KOPT-K1 (cell line): Measurements from ENCODE around the gene ACSF2.
"Not testable (repeated sequence)": the region's sequence is repeated elsewhere in the genome, so short reads cannot be mapped to it uniquely, and the experiment has no call there.

Experiments used
- H3K27ac ChIP-seq: fragments of 200-600 bp; sonication (generic); 2 replicates; pipeline ENCODE4 v1.5.1; 2016; ENCODE audit warnings: antibody characterized with exemption, mild to moderate bottlenecking, low read depth, low read length; ENCODE audit not compliant: poor library complexity, severe bottlenecking
- H3K36me3 ChIP-seq: fragments of 200-600 bp; sonication (generic); 2 replicates; pipeline ENCODE4 v1.5.1; 2017; ENCODE audit warnings: antibody characterized with exemption, mild to moderate bottlenecking, low read length, moderate library complexity; ENCODE audit not compliant: insufficient read depth
- H3K9me3 ChIP-seq: fragments of 200-600 bp; sonication (generic); 2 replicates; pipeline ENCODE4 v1.5.1; 2017; ENCODE audit warnings: antibody characterized with exemption, low read length, mild to moderate bottlenecking; ENCODE audit not compliant: insufficient read depth, poor library complexity, severe bottlenecking

Gene ACSF2

GRCh38 chr17:50397111-50397918, 28.7 kb upstream of the ACSF2 start, which contains the start of gene LRRC59:
TSS of gene LRRC59 (minus strand) at chr17:50397523. CDS start at chr17:50397317, 206 bp downstream.
- Histone ChIP-seq H3K36me3 (peaks cover 33% of the 10 kb centered on the region), H3K27ac (peak within 1 kb of the TSS; percentile 75)

GRCh38 chr17:50397919-50398285, 28.1 kb upstream of the ACSF2 start:
- no peaks in the 10 kb centered on the region for H3K9me3 ChIP-seq
- peak overlapping the region; percentile 75 for H3K27ac ChIP-seq

More at GRCh38 chr17:50397111-50397918, 28.7 kb upstream of the ACSF2 start, which contains the start of gene LRRC59:
- no peaks in the 10 kb centered on the region for H3K9me3 ChIP-seq

GRCh38 chr17:50398672-50399071, 27.3 kb upstream of the ACSF2 start:
- not testable (repeated sequence) for H3K9me3 ChIP-seq, H3K27ac ChIP-seq
- peaks cover 19% of the 10 kb centered on the region for H3K36me3 ChIP-seq

More at GRCh38 chr17:50397919-50398285, 28.1 kb upstream of the ACSF2 start:
- peaks cover 27% of the 10 kb centered on the region for H3K36me3 ChIP-seq

GRCh38 chr17:50399591-50399990, 26.4 kb upstream of the ACSF2 start:
- not testable (repeated sequence) for H3K9me3 ChIP-seq, H3K36me3 ChIP-seq, H3K27ac ChIP-seq

- not testable (repeated sequence) for H3K36me3 ChIP-seq, H3K9me3 ChIP-seq, H3K27ac ChIP-seq
Measured at GRCh38 chr17:50405351-50405750, 20.7 kb upstream of the ACSF2 start.

GRCh38 chr17:50406578-50406977, 19.4 kb upstream of the ACSF2 start:
- Histone ChIP-seq H3K36me3 (no peaks in the 10 kb centered on the region), H3K9me3 (no peaks in the 10 kb centered on the region), H3K27ac (no peak overlapping the region)

GRCh38 chr17:50407921-50408320, 18.1 kb upstream of the ACSF2 start:
- H3K9me3 ChIP-seq = no peaks in the 10 kb centered on the region

GRCh38 chr17:50412188-50412732, 13.8 kb upstream of the ACSF2 start:
- Histone ChIP-seq H3K36me3 (no peaks in the 10 kb centered on the region), H3K9me3 (no peaks in the 10 kb centered on the region), H3K27ac (no peak overlapping the region)

More at GRCh38 chr17:50407921-50408320, 18.1 kb upstream of the ACSF2 start:
- Histone ChIP-seq H3K36me3 (no peaks in the 10 kb centered on the region), H3K27ac (no peak overlapping the region)

- Histone ChIP-seq H3K27ac (no peak overlapping the region), H3K9me3 (peaks cover 7% of the 10 kb centered on the region), H3K36me3 (no peaks in the 10 kb centered on the region)
Measured at GRCh38 chr17:50414808-50415207, 11.2 kb upstream of the ACSF2 start.

GRCh38 chr17:50419577-50419976, 6.4 kb upstream of the ACSF2 start:
- not testable (repeated sequence) for H3K9me3 ChIP-seq, H3K36me3 ChIP-seq, H3K27ac ChIP-seq

- no peaks in the 10 kb centered on the region for H3K36me3 ChIP-seq
- H3K27ac ChIP-seq = peak overlapping the region; percentile 74
- peaks cover 7% of the 10 kb centered on the region for H3K9me3 ChIP-seq
Measured at GRCh38 chr17:50420419-50421112, 5.5 kb upstream of the ACSF2 start.

- Histone ChIP-seq H3K9me3 (peaks cover 7% of the 10 kb centered on the region), H3K36me3 (no peaks in the 10 kb centered on the region), H3K27ac (peak overlapping the region; percentile 74)
Measured at GRCh38 chr17:50421308-50422051, 4.5 kb upstream of the ACSF2 start.

- H3K36me3 ChIP-seq = no peaks in the 10 kb centered on the region
- H3K27ac ChIP-seq = no peak overlapping the region
- H3K9me3 ChIP-seq = peaks cover 7% of the 10 kb centered on the region
Measured at GRCh38 chr17:50422738-50423137, 3.3 kb upstream of the ACSF2 start.

- Histone ChIP-seq H3K36me3 (no peaks in the 10 kb centered on the region), H3K27ac (no peak overlapping the region), H3K9me3 (peaks cover 7% of the 10 kb centered on the region)
Measured at GRCh38 chr17:50423553-50424159, 2.4 kb upstream of the ACSF2 start.
